RWPE2 (cell line): ENCODE data around the gene DGKI.

Source experiments
- ATAC-seq: fragments of 200-7000 bp; cut with Tn5 transposase; 3 replicates; pipeline ENCODE4 v1.9.1; 2021; ENCODE audit warnings: low read depth
- DNase-seq: peaks from one replicate; pipeline ENCODE4 v3.0.0-alpha.2; 2020; ENCODE audit warnings: low spot score
- H3K27ac ChIP-seq: fragments of 450-650 bp; 2 replicates; pipeline ENCODE4 v1.5.1; 2017; ENCODE audit warnings: mild to moderate bottlenecking; ENCODE audit not compliant: poor library complexity, severe bottlenecking
- H3K27me3 ChIP-seq: fragments of 250-450 bp; sonication (Bioruptor Pico); 2 replicates; pipeline ENCODE4 v1.5.1; 2021; ENCODE audit warnings: mild to moderate bottlenecking, moderate library complexity; ENCODE audit not compliant: insufficient read depth, poor library complexity, severe bottlenecking
- H3K36me3 ChIP-seq: fragments of 250-450 bp; sonication (Bioruptor Pico); 2 replicates; pipeline ENCODE4 v1.5.1; 2020; ENCODE audit warnings: low read depth, mild to moderate bottlenecking, moderate library complexity
- H3K4me1 ChIP-seq: fragments of 250-450 bp; sonication (Bioruptor Pico); 2 replicates; pipeline ENCODE4 v1.5.1; 2021; ENCODE audit warnings: mild to moderate bottlenecking, moderate library complexity; ENCODE audit not compliant: insufficient read depth, poor library complexity, severe bottlenecking
- H3K4me3 ChIP-seq: fragments of 250-450 bp; sonication (Bioruptor Pico); 2 replicates; pipeline ENCODE4 v1.5.1; 2021; ENCODE audit warnings: mild to moderate bottlenecking, moderate library complexity; ENCODE audit not compliant: severe bottlenecking
- H3K9me3 ChIP-seq: fragments of 250-450 bp; sonication (Bioruptor Pico); 2 replicates; pipeline ENCODE4 v1.5.1; 2021; ENCODE audit warnings: mild to moderate bottlenecking, moderate library complexity; ENCODE audit not compliant: severe bottlenecking
- CTCF ChIP-seq: fragments of 450-650 bp; IDR thresholded peaks from one replicate; pipeline ENCODE4 v1.5.1; 2017; ENCODE audit warnings: mild to moderate bottlenecking, moderate library complexity; ENCODE audit not compliant: poor library complexity, severe bottlenecking

Gene DGKI

GRCh38 chr7:137879357-137880158, 32.8 kb upstream of the DGKI start:
- TF ChIP-seq CTCF: no peak
- ATAC-seq (no peak), DNase-seq (no peak)
- peaks cover 35% of the 10 kb centered on the region for H3K4me1 ChIP-seq
- H3K27me3 ChIP-seq: no peaks in the 10 kb centered on the region
- peak overlapping the region; percentile 82 for H3K27ac ChIP-seq
- peaks cover 4% of the 10 kb centered on the region for H3K9me3 ChIP-seq
- H3K4me3 ChIP-seq: no peak overlapping the region
- H3K36me3 ChIP-seq: peaks cover 77% of the 10 kb centered on the region

- H3K4me3 ChIP-seq: no peak overlapping the region
- no peak overlapping the region for H3K27ac ChIP-seq
- peaks cover 78% of the 10 kb centered on the region for H3K36me3 ChIP-seq
- H3K4me1 ChIP-seq: peaks cover 35% of the 10 kb centered on the region
- peaks cover 4% of the 10 kb centered on the region for H3K9me3 ChIP-seq
- no peak for TF ChIP-seq CTCF
- no peak for DNase-seq
- ATAC-seq: no peak
- no peaks in the 10 kb centered on the region for H3K27me3 ChIP-seq
These were observed 31.7 kb upstream of the DGKI start for GRCh38 chr7:137878333-137878961.

- H3K4me3 ChIP-seq: no peak overlapping the region
- peaks cover 23% of the 10 kb centered on the region for H3K4me1 ChIP-seq
- H3K27ac ChIP-seq: no peak overlapping the region
- H3K27me3 ChIP-seq: no peaks in the 10 kb centered on the region
- ATAC-seq: no peak
- H3K36me3 ChIP-seq: peaks cover 72% of the 10 kb centered on the region
- DNase-seq: no peak
- no peak for TF ChIP-seq CTCF
- peaks cover 4% of the 10 kb centered on the region for H3K9me3 ChIP-seq
These were observed 30.4 kb upstream of the DGKI start for GRCh38 chr7:137877027-137877675.

GRCh38 chr7:137875746-137876145, 29.0 kb upstream of the DGKI start:
- Histone ChIP-seq H3K4me3 (no peak overlapping the region), H3K27ac (no peak overlapping the region), H3K9me3 (no peaks in the 10 kb centered on the region), H3K27me3 (no peaks in the 10 kb centered on the region), H3K4me1 (peaks cover 10% of the 10 kb centered on the region), H3K36me3 (peaks cover 58% of the 10 kb centered on the region)
- TF ChIP-seq CTCF: no peak
- DNase-seq (no peak), ATAC-seq (no peak)
